K562 (cell line): ENCODE data around the gene ADRB1.

Experiments used
- CTCF ChIP-seq, 3 experiments: IDR thresholded peaks in 2 of 3; conservative IDR thresholded peaks in 1 of 3; 2 replicates each; pipeline ENCODE4 v1.5.1; 2011 to 2012; ENCODE audit warnings: low read length in 3 of 3, mild to moderate bottlenecking in 3 of 3, control low read depth in 2 of 3, improper control_type of control experiment in 1 of 3, inconsistent platforms in 1 of 3, low read depth in 1 of 3, mixed read lengths in 1 of 3, moderate library complexity in 1 of 3; ENCODE audit not compliant: insufficient read depth in 2 of 3
- GABPA ChIP-seq: fragments of 200-800 bp; sonication (Bioruptor generic); conservative IDR thresholded peaks from 2 replicates; pipeline ENCODE4 v1.6.1; 2016; ENCODE audit warnings: low read depth, missing genetic modification characterization, missing compliant biosample characterization
- HNRNPLL ChIP-seq: fragments of 200-400 bp; formaldehyde crosslinking; IDR thresholded peaks from 2 replicates; pipeline ENCODE4 v1.6.1; 2017; ENCODE audit warnings: low read length, low read depth, mild to moderate bottlenecking; ENCODE audit not compliant: poor library complexity, severe bottlenecking
- IRF9 ChIP-seq: fragments of 450-650 bp; IDR thresholded peaks from 2 replicates; pipeline ENCODE4 v1.6.1; 2016; ENCODE audit warnings: missing biosample characterization, missing genetic modification characterization
- MAX ChIP-seq: sonication (generic); formaldehyde crosslinking; IDR thresholded peaks from 2 replicates; pipeline ENCODE4 v1.9.0; 2022; ENCODE audit warnings: mild to moderate bottlenecking, missing genetic modification reagents
- NRF1 ChIP-seq, 2 experiments: fragments of 450-650 bp; IDR thresholded peaks in 1 of 2; conservative IDR thresholded peaks in 1 of 2; 2 replicates each; pipeline ENCODE4 v1.6.1; 2014; ENCODE audit warnings: mild to moderate bottlenecking in 2 of 2
- POLR2AphosphoS5 ChIP-seq: IDR thresholded peaks from 2 replicates; pipeline ENCODE4 v1.6.1; 2011; ENCODE audit warnings: mild to moderate bottlenecking, low read depth, low read length, moderate library complexity; ENCODE audit not compliant: control insufficient read depth, insufficient read depth
- SP1 ChIP-seq: sonication (generic); formaldehyde crosslinking; IDR thresholded peaks from 2 replicates; pipeline ENCODE4 v1.8.1; 2022; ENCODE audit warnings: mild to moderate bottlenecking, missing genetic modification reagents
- USF2 ChIP-seq: sonication (generic); formaldehyde crosslinking; IDR thresholded peaks from 2 replicates; pipeline ENCODE4 v1.5.0; 2020; ENCODE audit warnings: missing genetic modification reagents
- YY1 ChIP-seq, 3 experiments: IDR thresholded peaks; 2 replicates each; pipeline ENCODE4 v1.6.1; 2011; ENCODE audit warnings: low read length in 2 of 3, mild to moderate bottlenecking in 2 of 3, moderate library complexity in 2 of 3, borderline replicate concordance in 1 of 3, control low read depth in 1 of 3, low read depth in 1 of 3; ENCODE audit not compliant: insufficient read depth in 3 of 3, insufficient replicate concordance in 2 of 3, control insufficient read depth in 1 of 3, insufficient read length in 1 of 3; ENCODE audit errors: extremely low read depth in 1 of 3
- ZNF354B ChIP-seq: fragments of 250-450 bp; sonication (Bioruptor Pico); IDR thresholded peaks from 2 replicates; pipeline ENCODE4 v1.4.0; 2020
- ZNF445 ChIP-seq: fragments of 250-450 bp; sonication (Bioruptor Pico); IDR thresholded peaks from 2 replicates; pipeline ENCODE4 v1.4.0; 2020; ENCODE audit warnings: low read depth, mild to moderate bottlenecking, moderate library complexity

GRCh38 chr10:114034923-114035645 lies 8.6 kb upstream of the ADRB1 start:
- no peak for TF ChIP-seq SP1 (CRISPR knock-in tag)
- no peak for TF ChIP-seq GABPA (tag)
- TF ChIP-seq NRF1 (conservative IDR thresholded peaks at IDR 0.05 in 1 of 2, IDR thresholded peaks at IDR 0.05 in 1 of 2), result no peak
- no peak for TF ChIP-seq ZNF354B (CRISPR knock-in tag)
- TF ChIP-seq YY1 (IDR thresholded peaks at IDR 0.05; ENCODE audit: borderline replicate concordance in 1 of 3, control insufficient read depth in 1 of 3, extremely low read depth in 1 of 3, insufficient read depth in 3 of 3, insufficient read length in 1 of 3, insufficient replicate concordance in 2 of 3, low read depth in 1 of 3, low read length in 2 of 3), result no peak
- TF ChIP-seq USF2 (CRISPR knock-in tag), result no peak
- TF ChIP-seq CTCF (IDR thresholded peaks at IDR 0.05 in 2 of 3, conservative IDR thresholded peaks at IDR 0.05 in 1 of 3; ENCODE audit: insufficient read depth in 2 of 3, low read depth in 1 of 3, low read length in 3 of 3), result no peak
- TF ChIP-seq ZNF445 (CRISPR knock-in tag), result no peak
- no peak for TF ChIP-seq POLR2AphosphoS5
- no peak for TF ChIP-seq IRF9 (tag)
- no peak for TF ChIP-seq HNRNPLL
- TF ChIP-seq MAX (CRISPR knock-in tag), result no peak
